ENCODE data around the gene TNNC2. TPM values are rescaled to one million over a fixed set of nuclear protein-coding genes. Genes with fewer than 3 reads are reported as not detected.
"Not testable (repeated sequence)": the region's sequence is repeated elsewhere in the genome, so short reads cannot be mapped to it uniquely, and the experiment has no call there.

TNNC2 gene
- polyA plus RNA-seq, 3 donors, result 0.39 to 3.7 (median 0.66) TPM

DNA sequence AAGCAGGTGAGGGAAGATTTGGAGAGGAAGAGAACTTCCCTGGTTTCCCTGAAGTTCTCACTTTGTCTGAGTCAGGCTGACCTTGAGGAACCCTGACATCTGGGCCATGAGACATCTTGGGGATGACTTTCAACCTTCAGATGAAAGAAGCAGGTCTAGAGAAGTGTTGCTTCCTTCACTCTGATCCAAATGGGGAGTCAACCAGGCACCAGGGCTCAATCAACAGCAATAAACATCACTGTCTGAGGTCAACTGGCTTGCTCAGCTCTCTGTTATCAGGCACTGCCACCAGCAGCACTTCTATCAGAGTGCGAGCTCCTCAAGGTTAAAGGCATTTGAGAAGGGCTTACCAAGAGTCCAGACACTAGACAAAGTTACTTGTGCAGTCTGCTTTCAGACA is 23.8 kb upstream of the TNNC2 start:
- no peak for DNase-seq

DNA sequence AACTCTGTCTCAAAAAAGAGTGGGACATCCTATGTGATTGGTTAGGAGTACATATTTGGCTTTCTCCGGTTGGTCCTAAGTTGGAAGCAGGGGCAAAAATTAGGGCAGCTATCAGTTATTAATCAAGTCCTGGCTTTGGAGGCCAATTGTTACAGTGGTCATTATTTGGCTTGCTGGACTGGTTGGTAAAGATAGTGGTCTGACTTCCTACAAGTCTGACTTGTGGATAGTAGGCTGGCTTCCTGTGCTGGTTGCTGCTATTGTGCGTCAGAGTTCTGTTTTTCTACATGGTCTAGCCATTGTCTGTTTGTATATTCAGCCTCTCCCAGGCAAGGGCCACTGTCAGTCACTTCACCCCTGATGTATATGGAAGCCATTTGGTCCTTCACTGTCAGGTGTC is 23.1 kb upstream of the TNNC2 start:
- DNase-seq, result no peak

DNA sequence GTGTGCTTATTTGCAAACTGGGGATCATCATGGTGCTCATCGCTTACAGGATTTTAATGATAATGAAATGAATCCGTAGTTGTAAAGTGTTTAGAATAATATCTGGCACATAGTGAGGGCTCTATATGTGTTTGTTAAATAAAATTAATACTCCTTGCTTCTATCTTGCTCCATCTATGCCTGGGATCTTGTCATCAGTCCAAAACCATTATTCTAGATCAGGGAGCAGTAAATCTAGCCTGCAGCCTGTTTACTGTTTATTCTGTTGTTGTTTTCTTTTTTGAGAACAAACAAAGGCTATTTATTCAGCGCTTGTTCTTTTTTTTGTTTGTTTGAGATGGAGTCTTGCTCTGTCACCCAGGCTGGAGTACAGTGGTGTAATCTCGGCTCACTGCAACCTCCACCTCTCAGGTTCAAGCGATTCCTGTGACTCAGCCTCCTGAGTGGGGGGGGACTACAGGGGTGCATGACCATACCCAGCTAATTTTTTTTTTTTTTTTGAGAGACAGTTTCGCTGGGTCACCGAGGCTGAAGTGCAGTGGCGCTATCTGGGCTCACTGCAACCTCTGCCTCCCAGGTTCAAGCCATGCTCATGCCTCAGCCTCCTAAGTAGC is 22.0 kb upstream of the TNNC2 start:
- DNase-seq, result no peak

DNA sequence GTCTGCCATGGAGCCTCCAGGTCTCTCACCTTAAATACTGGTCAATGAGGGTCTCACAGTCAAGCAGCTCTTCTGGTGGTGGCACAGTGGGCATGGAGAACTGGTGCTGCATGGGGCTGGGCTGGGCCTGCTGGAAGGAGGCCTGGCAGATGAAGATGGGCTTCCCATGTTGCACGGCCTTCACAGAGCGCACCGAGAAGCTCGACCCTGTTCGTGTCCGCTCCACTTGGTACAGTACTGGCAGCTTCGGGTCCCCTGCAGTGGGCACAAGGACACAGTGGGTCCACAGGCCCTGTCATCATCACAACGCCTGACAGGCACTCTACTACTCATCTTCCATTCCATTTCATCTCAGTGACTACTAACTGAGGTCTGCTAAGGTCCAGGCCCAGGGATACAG is 21.3 kb upstream of the TNNC2 start:
- DNase-seq, result no peak

DNA sequence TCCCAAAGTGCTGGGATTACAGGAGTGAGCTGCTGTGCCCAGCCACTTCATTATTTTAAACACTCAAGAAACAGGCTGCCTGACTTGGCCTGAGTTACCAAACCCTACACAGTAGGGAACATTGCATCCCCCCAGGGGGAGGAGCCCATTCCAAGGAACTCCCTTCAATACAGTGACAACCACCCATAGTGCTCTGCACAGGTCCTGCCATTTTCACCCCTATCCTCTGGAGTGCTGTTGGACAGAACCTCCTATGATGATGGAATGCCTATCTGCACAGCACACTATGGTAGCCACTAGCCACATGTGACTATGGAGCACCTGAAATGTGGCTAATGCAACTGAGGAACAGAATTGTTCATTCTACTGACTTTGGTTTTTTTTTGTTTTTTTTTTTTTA is 18.3 kb upstream of the TNNC2 start:
- DNase-seq, result no peak

DNA sequence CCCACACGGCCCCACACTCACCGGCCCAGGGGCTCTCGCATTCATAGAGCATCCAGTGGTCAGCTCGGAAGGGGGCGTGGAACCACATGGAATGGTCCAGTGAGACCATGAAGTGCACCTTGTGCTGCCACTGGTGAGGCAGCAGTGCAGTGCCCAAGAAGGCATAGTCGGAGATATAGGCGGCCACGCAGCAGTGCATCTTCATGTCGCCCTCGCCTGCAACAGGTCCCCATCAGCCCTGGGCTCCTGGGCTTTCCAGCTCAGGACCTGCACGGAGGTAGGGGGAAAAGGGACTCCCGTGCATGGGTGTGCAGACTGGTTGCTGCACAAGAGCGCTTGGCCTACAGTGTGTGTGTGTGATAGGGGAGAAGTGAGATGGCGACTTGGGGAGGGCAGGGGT is 16.4 kb upstream of the TNNC2 start:
- no peak for DNase-seq

DNA sequence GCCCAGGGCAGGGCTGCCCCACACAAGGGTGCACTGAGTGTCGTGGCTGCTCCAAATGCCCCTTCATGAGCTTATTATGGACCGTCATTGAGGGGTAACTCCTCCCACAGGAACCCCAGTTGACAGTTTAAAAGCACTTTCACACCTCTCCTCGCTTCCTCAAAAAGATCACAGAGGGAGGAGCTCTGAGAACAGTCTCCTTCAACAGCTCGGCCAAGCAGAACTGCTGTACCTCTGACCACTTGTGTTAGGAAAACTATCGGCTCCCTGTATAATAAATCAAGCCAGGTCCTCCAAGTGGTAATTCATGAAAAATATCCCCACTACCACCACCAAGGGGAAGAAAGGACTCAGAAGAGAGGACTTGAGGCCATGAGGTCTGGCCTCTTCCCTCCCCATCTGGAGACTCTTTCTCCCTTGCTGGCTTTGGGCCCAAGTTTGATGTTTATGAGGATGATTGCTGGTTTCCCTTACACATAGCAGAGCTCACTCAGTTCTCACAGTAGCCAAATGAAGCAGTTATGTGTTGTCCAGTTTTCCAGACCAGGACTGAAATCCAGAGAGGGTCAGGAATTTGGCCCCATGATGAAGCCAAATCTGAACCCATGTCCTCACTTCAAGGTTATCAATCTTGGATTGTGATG is 15.2 kb upstream of the TNNC2 start:
- DNase-seq, result no peak

DNA sequence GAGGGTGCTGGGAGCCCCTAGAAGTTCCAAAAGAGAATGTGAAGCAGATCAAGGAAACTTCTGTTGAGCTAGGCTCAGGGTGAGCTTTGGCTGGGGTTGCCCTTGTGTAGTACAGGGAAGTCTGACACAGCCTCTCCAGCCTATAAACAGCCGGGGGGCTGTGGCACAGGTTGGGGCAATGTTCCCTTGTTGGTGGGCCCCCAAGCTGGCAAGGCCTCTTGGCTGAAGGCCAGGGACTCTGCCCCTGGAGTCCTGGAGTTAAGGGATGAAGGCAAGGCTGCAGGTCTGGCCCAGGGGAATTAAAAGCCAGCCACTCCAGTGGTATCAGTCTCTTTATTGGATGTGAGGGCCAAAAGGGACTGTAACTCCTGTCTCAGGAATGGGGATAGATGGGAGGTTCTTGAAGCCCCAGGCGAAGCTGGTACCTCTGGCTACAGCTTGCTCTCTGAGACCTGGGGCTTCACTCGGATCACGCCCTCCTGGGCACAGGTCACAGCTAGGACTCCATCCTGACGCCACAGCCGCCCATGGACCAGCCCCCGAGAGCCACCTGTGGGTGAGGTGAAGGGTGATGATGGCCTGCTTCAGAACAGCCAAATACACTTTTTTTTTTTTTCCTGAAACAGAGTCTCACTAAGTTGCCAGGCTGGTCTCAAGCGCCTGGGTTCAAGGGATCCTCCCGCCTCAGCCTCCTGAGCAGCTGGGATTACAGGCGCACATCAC is 14.5 kb upstream of the TNNC2 start:
- no peak for DNase-seq

DNA sequence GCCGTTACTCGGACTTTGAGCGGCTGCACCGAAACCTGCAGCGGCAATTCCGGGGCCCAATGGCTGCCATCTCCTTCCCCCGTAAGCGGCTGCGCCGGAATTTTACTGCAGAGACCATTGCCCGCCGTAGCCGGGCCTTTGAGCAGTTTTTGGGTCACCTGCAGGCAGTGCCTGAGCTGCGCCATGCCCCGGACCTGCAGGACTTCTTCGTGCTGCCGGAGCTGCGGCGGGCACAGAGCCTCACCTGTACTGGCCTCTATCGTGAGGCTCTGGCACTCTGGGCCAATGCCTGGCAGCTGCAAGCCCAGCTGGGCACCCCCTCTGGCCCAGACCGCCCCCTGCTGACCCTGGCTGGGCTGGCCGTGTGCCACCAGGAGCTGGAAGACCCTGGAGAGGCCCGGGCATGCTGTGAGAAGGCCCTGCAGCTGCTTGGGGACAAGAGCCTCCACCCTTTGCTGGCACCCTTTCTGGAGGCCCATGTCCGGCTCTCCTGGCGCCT is 13.6 kb upstream of the TNNC2 start:
- no peak for DNase-seq

DNA sequence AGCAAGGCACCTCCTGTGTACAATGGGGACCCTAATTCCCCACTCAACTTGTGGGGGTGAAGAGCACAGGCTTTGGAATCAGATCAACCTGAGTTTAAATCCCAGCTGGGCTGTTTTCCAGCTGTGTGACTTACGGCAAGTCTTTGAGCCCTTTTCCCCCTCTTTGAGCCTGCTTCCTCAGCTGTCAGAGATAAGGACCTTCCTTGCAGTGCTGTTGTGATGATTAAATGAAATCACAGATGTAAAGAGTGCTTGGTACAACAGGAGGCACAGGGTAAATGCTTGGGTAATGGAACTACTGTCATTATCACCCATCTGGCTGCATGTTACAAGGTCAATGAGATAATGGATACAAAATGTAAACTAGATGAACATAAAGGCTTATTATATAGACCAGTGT is 9.7 kb upstream of the TNNC2 start:
- no peak for DNase-seq

DNA sequence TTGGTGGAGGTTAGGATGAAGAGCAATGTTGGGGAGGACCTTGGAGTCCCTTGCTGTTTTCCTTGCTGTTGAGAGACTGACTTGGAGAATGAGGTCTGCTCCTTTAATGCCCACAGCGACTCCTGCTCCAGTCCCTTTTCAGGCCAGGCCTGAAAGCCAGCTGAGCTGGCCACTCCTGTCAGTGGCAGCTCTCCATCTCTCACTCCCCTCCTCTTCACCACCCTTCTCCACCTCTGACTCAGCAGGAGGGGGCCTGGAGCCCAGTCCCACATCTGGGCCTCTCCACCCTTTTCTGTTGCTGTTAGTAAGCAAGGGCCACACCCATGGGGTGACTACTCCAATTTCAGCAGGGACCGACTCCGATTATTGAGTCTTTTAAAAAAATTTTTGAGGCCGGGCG is 8.7 kb upstream of the TNNC2 start:
- DNase-seq, result no peak

DNA sequence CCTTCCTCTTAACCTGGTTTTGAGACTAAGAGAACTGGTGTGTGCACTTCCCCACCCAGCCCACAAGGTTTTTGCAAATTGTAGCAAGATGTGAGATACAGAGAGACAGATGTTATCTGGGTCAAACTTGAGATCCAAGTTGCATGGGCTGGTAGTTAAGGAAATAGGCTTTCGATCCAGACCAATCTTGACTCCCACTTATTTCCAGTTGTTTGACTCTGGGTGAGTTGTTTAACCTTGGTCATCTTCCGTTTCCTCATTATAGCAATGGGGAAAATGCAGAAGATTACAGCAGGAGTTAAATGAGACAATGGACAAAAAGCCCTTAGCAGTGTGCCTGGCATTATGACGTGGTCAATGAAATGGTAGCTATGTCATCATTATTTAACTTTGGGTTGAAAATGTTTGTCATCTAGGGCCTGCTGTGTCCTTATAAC is 8.2 kb upstream of the TNNC2 start:
- DNase-seq, result no peak

DNA sequence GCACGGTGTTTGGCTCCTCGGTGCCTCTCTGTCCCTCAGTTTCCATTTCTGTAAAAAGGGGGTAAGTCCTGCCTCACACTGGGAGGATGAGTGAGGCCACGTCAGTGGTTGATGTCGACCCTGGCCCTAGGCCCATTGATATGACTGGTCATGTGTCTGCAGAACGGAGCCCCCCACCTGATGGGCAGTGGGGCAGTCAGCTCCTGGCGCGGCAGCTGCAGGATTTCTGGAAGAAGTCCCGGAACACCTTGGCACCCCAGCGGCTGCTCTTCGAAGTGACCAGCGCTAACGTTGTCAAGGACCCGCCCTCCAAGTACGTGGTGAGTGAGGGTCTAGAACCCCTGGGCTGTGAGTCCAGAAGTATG is 7.7 kb upstream of the TNNC2 start:
- DNase-seq, result no peak

DNA sequence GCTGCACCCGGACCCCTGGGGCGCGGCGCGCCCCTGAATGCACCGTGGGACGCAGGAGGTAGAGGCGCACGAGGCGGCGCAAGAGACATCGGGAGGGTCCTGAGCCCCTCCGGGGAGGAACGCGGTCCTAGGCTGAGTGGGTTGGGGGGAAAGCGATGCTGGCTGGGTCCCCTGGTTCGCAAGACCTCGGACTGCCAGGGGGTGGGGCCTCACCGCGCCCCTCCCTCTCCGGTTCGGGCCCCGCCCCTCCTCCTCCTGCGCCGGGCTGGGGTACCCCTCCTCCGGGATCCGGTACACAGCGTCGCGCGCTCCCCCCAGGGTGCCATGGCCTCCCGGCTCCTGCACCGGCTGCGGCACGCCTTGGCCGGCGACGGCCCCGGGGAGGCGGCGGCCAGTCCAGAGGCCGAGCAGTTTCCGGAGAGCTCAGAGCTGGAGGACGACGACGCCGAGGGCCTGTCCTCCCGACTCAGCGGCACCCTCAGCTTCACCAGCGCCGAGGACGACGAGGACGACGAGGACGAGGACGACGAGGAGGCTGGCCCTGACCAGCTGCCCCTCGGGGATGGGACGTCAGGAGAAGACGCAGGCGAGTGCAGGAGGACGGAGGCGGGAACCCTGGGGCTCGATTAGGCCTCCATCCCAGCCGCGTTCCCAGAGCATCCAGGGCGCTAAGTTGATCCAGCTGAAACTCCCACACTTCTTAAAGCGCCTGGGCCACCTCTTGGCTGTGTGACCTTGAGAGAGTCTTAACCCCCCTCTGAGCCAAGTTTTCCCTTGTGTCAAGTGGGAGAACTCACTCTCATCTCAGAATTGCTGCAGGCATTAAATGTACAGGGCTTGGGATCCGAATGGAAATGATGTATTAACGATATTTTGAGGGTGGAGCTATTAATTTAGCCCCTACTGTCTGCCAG is 7.0 kb upstream of the TNNC2 start:
- peak; percentile 75 for DNase-seq

DNA sequence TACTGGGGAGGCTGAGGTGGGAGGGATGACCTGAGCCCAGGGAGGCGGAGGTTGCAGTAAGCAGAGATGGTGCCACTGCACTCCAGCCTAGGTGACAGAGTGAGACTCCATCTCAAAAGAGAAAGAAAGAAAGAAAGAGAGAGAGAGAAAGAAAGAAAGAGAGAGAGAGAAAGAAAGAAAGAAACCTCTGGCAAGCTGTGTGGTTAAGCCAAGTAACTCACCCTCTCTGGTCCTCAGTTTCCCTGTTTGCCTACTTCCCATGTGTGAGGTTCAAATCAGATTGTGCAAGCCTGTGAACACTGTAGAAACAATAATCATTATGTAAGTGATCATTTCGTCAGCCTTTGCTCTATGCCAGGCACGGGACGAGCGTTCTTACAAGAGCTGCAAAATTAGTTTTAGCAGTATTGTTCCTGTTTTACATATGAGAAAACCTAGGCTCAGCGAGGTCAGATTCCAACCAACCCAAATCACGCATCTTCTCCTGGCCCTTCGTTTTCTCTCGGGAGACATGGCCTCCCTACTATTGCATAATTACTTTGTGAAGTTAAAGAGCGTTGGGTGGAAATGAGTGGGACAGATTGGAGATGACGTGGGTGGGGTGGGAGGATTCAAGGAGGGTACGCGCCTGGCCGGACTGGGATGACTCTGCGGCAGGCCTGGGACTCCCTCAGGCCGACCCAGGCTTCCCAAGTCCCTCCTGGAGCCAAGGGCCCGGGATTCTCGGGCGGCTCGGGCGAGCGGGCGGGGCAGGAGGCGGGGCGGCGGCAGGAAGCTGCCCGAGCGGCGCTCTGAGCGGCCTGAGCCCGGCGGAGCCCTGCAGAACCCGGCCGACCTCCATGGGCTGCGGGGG is 6.1 kb upstream of the TNNC2 start, which contains the start of gene SNX21:
TSS of gene SNX21 (plus strand) at position 770 of the 853 bp plus-strand sequence. CDS start 121 bp downstream, outside the sequence.
- peak; percentile 80 for DNase-seq

DNA sequence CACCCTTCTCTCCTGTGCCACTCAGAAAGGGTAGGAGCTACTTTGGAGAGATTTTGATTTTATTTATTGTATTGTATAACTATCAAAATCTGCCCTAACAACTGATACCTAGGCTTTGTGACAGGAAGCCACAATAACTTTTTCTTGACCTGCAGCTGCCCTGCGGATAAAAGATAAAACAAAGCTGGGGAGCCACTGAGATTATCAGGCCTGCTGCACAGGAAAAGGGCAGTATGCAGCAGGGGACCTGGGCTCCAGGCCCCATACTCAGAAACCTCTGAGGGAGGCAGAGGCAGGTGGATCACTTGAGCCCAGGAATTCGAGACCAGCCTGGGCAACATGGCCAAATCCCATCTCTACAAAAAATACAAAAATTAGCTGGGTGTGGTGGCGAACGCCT is 5.5 kb upstream of the TNNC2 start:
- no peak for DNase-seq

DNA sequence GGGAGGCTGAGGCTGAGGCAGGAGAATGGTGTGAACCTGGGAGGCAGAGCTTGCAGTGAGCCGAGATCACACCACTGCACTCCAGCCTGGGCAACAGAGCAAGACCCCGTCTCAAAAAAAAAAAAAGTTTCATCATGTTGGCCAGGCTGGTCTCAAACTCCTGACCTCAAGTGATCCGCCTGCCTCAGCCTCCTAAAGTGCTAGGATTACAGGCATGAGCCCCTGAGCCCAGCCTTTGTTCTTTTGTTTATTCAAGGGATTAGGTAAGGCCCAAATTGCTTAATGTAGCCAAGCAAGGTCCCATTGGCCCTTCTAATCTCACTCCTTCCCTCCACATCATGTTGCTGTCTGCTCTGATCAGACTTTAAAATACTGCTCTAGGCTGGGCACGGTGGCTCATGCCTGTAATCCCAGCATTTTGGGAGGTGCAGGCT is 2.6 kb upstream of the TNNC2 start:
- DNase-seq, result not testable (repeated sequence)

DNA sequence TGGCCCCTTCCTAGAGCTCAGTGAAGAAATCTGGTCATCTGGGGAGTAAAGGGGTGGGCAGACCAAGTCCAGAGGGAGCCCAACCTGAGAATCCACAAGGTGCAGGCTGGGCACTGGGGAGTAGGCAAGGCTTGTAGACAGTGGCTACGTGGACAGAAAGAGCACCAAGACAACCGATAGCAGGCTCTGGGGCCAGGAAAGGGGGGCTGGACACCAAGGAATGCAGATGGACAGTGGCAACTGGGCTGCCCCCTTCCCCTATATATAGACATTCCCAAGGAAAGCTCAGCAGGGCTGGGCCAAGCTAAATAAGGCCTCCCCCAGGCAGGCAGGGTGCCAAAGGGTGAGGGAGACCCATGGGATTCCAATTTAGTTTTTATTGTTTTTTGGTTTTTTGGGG is 1.5 kb upstream of the TNNC2 start:
- DNase-seq, result no peak

DNA sequence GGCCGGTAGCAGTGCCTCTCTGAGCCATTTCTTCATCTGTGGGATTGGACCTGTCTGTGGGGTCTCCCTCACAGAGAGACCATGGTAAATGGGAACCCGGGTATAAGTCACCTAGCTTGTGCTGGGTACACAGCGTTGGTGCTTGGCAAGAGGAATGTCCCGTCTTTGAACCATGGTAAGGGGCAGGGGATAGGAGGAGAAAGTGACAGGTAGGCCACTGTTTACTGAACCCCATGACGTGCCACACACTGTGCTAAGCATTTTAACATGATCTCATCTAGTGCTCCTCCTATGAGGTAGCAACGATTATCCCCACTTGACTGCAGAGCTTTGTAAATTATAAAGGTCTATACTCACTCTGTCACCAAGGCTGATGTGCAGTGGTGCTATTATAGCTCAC is 600 bp upstream of the TNNC2 start:
- no peak for DNase-seq

DNA sequence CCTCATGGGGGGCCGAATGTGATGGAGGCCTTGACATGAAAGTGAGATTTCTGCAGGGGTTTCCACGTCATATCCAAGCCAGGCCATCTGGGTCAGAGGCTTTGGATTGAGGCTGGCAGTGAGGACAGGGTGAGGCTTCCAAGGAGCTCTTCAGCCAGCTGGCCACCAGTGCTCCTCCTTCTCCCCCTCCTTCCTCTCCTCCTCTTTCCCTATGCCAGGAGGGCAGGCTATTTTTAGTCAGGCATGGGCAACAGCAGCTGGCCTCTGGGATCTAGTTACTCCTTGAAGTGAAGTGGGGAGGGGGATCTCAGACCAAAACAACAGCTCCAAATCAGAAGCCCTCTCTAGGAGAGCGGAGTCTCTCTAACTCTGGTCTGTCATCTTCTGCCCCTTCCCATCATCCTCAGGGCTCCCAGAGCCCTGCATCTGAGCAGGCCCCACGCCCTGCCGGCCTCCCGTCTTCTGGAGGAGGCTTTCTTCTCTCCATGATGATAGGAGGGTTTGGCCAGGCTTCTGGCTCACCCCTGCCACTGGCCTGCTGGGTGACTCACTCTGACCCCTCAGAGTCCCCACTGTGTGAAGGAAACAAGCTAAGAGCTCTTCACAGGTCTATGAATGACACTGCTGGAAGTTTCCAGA is 612 bp downstream of the TNNC2 start:
- DNase-seq, result no peak

Data from renal pelvis (tissue), 4 donors.